NAMALWA (cell line): ENCODE results near the gene PGA3.
"Not testable (repeated sequence)": the region's sequence is repeated elsewhere in the genome, so short reads cannot be mapped to it uniquely, and the experiment has no call there.

Source experiments
- DNase-seq: peaks from one replicate; pipeline ENCODE4 v3.0.0-alpha.2; 2015; ENCODE audit warnings: low spot score

PGA3 gene

GRCh38 chr11:61171907-61172306, 31.4 kb upstream of the PGA3 start:
- DNase-seq = no peak

DNA sequence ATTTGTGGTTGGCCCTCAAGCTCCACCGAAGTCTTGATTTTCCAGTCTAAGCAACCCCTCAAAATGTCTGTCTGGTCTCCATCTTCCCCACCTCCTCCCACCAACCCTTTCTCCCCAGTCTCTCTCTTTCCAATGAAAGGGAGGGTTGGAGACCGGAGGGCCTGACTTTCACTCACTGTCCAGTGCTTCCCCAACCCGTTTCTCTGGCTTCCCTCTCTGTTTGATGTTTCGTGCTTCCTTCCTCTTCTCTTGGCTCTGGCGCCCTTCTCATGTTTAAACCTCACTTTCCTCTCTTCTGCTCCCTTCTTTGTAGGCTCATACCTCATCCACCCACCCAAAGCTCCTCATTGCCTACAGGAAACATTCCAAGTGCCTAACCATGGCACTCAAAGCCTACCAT, 31.0 kb upstream of the PGA3 start:
- no peak for DNase-seq

DNA sequence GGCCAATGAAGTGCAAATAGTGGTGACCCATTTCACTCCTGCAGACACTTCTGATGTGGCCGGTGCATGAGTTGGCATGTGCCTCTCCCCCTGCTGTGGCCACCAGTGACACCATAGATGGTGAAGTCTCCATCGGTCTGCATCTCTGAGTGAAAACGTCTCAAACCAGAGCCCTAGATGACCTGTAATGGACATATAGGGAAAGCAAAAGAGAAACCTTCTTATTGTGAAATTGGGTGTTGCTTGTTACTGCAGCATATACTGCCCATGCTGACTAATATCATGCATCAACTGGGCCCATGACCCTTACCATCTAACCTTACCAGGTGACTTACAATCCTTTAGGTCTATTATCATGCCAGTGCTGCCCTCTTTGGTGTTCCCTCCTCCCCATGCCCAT, 30.4 kb upstream of the PGA3 start:
- DNase-seq = no peak

DNA sequence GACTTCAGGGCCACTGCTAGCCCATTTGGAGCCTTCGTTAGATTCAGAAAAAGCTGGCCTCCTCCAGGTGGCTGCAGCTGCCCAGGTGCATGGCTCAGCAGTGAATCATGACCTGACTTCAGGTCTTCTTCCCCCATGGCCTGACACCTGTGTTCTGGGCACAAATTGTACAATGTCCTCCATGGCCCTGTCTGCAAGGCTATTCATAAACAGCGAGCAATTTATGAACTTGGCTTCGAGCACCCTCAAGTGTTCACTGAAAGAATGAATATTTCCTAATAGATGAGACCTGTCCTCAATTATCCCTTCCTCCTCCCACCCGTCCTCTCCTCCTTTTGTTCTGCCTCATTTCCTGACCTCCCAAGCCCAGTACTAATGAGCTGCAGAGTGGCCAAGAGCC, 29.9 kb upstream of the PGA3 start:
- DNase-seq = peak; percentile 30

GRCh38 chr11:61174273-61174672, 29.0 kb upstream of the PGA3 start:
- no peak for DNase-seq

DNA sequence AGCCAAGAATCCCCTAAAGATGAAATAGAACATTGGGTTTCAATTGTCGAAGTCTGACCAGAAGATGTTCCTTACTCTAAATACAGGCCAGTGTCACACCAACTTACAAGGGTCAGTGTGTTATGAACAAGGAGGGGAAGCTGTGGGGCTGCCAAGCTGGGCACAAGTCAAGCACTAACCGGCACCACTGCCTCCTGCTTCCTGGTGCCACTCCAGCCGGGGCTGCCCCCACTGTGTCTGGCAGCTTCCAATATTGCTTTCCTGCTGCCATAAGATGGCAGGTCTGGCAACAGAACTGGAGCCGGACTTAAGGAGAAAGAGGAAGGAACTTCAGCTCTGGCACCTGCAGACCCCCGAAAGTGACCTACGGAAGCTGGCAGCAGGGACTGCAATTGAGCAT, 28.4 kb upstream of the PGA3 start:
- DNase-seq = no peak

GRCh38 chr11:61176446-61176845, 26.9 kb upstream of the PGA3 start:
- no peak for DNase-seq

DNA sequence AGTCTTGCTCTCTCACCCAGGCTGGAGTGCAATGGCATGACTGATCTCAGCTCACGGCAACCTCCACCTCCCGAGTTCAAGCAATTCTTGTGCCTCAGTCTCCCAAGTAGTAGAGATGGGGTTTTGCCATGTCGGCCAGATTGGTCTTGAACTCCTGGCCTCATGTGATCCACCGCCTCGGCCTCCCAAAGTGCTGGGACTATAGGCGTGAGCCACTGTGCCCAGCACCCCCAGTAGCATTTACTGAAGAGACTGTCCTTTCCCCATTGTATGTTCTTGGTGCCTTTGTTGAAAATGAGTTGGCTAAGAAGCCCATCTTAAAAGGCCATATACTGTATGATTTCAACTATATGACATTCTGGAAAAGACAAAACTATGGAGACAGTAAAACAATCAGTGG, 23.1 kb upstream of the PGA3 start:
- DNase-seq = not testable (repeated sequence)

DNA sequence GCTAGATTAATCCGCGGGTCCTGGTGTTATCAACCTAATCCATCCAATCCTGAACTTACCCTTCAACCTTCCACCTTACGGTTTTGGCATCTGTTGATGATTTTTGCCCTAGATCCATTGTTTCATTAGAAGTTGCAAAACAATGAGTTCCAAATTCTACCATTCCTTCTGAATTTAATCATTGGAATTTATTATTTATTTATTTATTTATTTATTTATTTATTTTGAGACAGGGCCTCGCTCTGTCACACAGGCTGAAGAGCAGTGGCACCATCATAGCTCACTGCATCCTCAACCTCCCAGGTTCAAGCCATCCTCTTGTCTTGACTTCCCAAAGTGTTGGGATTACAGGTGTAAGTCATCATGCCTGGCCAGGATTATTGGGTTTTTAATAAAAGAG, 21.8 kb upstream of the PGA3 start:
- no peak for DNase-seq

GRCh38 chr11:61183645-61184044, 19.7 kb upstream of the PGA3 start:
- no peak for DNase-seq

DNA sequence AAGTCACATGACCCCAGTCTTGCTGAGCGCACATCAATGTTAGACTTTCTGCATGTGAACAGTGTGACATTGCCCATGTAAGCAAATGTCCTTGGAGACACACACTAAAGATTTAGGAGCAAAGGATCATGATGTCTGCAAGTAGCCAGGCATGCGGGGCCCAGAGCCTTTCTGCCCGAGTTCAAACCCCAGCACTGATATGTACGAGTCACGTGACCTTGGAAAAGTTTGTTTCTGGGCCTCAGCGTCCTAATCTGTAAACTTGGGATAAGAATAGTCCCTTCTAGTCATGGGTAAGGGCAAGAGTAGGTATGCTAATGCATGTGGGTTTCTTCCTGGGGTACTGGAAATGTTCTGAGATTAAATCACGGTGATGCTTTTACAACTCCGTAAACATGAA, 16.8 kb upstream of the PGA3 start:
- DNase-seq = no peak

DNA sequence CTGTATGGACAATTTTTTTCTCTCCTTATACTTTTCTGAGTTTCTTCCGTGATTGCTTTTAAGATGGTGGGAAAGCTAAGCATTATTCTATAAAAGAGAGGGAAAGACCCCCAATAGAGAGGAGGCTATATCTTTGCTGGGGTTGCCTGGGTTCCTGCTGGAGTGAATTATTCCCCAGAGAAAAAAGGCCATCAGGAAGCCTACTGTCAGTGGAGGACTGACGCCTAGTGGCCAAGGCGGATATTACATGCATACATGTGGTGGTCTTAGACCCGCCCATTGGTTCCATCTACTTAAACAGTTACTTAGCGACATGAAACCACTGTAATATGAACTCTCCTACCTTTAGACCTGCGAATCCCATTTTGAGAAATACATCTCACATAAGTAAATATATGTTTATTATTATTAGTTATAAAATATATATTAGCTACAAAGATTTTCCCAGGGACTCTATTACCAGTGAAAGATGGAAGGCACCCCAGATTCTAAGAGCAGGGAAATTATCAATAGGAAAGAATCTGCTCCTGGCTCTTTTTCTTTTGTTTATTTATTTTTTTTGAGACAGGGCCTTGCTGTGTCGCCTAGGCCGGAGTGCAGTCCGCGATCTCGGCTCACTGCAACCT, 15.7 kb upstream of the PGA3 start:
- DNase-seq = peak; percentile 88

DNA sequence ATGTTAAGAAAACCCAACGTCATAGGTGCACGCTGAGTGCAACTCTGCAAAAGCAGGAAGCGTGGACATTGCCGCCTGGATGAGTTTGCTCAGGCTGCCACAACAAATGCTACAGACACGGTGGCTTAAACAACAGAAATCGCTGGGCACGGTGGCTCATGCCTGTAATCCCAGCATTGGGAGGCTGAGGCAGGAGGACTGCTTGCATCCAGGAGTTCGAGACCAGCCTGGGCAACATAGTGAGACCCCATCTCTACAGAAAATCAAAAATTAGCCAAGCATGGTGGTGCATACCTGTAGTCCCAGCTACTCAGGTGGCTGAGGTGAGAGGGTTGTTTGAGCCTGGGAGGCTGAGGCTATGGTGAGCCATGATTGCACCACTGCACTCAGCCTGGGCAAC, 13.4 kb upstream of the PGA3 start:
- no peak for DNase-seq

DNA sequence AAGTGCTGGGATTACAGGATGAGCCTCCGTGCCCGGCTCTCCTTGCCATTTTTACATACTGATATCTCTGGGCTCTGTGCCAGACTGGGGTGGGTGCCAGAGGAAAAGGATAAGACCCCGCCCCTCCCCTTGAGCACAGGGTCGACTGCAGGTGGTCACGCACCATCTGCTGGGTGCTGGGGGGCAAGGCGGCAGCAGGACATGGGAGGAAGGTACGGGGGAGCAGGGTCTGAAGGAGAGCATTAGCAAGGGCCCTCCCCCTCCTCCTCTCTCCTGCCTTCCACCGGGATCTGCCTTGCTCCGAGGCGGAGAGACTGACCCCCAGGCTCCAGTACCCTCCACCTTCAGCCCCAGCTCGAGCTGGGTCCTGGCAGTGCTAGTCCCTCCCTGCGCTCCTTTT, 9.7 kb upstream of the PGA3 start:
- DNase-seq = no peak

DNA sequence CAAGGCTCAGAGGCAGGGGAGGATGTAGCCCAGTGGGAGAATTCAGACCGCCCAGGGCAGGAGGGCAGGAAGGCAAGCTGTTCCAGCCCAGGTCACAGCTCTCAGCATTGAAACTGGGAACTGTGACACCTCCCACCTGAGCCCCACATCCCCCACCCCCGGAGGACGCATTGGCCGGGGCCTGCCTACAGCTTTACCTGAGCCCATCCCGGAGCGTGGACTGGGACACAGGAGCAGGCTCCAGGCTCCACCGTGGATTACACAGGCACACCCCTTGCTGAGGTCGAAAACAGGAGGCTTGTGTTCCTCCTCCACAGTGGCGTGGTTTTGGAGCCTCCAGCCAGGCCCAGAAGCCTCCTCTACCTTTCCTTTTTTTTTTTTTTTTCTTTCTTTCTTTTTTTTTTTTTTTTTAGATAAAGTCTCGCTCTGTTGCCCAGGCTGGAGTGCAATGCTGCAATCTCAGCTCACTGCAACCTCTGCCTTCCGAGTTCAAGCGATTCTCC, 9.1 kb upstream of the PGA3 start:
- DNase-seq = no peak

DNA sequence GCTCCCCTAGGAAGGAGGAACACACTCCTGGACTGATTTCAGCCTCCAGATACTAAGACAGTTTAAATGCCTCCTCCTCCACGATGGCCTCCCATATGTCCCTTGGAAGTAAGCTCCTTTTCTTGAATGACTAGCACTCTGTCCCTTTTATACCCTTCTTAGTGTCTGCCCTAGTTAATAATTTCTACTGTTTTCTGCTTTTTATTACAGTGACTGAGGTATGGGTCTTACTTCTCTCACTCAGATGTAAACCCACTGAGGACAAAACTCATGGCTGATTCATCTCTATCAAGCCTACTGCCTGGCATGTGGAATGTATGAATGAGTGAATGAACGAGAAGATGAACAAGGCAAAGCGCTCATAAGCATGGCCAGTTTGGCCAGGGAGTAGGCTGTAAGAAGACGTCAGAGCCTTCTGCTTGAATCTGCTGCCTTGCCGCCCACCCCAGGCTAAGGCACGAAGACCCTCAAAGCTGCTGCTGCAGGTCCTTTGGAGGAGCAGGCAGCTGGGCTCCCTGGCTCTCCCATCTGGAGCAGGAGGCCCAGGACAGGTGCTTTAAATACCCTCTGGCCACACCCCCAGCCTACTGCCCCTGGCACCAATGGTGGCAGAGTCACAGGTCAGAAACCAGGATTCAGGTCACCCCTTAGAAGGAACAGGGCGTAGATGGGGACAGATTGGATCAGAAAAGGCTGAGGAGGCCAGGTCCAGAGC, 8.2 kb upstream of the PGA3 start:
- no peak for DNase-seq

DNA sequence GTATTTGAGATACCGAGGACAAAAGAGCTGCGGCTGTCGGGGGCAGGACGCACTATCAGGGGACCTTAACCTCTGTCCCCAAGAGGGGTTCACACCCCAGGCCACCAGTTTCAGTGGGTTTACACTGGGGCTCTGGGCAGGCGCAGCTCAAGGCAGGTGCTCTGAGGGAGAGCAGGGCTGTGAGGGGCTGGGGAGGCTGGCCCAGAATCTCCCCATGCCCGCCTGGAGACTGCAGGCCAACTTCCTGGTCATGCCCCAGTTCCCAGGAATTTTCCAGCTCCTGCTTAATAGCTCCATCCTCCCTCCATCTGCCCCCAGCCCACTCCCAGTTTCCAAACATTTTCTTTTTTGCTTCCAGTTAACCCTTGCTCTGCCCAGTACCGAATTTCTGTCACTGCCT, 7.6 kb upstream of the PGA3 start:
- no peak for DNase-seq

DNA sequence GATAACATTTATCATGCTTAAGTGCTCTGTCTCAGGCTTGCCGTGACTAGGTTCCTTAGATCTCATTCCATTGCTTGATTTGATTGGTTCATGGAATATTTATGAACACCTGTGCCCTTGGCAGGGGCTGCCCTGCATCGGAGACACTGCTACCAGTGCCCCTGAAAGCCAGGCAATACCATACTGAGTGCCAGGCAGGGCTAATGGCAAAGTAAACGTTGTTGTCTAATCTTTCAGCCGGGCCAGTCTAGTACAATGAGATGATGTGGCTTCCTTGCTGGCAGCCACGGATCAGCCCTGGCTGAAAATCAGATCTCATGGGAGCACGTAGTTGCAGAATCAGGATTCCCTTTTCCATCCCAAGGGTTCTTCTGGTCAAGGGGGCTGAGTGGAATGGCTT, 5.0 kb upstream of the PGA3 start:
- DNase-seq = no peak

- no peak for DNase-seq
Measured at GRCh38 chr11:61198948-61199523, 4.3 kb upstream of the PGA3 start.

- no peak for DNase-seq
Measured at GRCh38 chr11:61201476-61201875, 1.8 kb upstream of the PGA3 start.

DNA sequence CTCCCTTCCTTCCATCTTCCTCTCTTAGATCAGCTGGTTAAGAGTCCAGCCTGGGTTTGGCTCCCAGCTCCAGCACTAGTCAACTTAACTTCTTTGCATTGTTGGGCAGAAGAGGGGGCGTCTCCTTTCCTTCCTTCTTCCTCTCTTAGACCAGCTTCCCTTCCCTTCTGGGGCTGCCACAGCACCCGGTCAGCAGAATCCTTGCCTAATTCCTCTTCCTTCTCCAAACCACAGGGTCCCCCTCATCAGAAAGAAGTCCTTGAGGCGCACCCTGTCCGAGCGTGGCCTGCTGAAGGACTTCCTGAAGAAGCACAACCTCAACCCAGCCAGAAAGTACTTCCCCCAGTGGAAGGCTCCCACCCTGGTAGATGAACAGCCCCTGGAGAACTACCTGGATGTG, 558 bp downstream of the PGA3 start:
- not testable (repeated sequence) for DNase-seq

- DNase-seq = not testable (repeated sequence)
Measured at GRCh38 chr11:61204502-61205059, 1.3 kb downstream of the PGA3 start.

GRCh38 chr11:61207636-61208310, 4.5 kb downstream of the PGA3 start:
- DNase-seq = not testable (repeated sequence)
